AG09309 (cell line): ENCODE data around the gene BAG5.
"Not testable (repeated sequence)": the region's sequence is repeated elsewhere in the genome, so short reads cannot be mapped to it uniquely, and the experiment has no call there.

ENCODE experiments used
- DNase-seq: peaks from one replicate; pipeline ENCODE4 v3.0.0-alpha.2; 2010; ENCODE audit warnings: low read depth
- H3K4me3 ChIP-seq: 2 replicates; pipeline ENCODE4 v1.5.1; 2011; ENCODE audit warnings: mild to moderate bottlenecking, low read depth, low read length, moderate library complexity; ENCODE audit not compliant: control insufficient read depth
- TF ChIP-seq, protein P1 (sequence below): IDR thresholded peaks from 2 replicates; pipeline ENCODE4 v1.5.1; 2011; ENCODE audit warnings: mild to moderate bottlenecking, low read depth, low read length, inconsistent platforms; ENCODE audit not compliant: insufficient read depth, control insufficient read depth; ENCODE audit errors: missing control alignments

BAG5 gene, protein sequence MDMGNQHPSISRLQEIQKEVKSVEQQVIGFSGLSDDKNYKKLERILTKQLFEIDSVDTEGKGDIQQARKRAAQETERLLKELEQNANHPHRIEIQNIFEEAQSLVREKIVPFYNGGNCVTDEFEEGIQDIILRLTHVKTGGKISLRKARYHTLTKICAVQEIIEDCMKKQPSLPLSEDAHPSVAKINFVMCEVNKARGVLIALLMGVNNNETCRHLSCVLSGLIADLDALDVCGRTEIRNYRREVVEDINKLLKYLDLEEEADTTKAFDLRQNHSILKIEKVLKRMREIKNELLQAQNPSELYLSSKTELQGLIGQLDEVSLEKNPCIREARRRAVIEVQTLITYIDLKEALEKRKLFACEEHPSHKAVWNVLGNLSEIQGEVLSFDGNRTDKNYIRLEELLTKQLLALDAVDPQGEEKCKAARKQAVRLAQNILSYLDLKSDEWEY

DNA sequence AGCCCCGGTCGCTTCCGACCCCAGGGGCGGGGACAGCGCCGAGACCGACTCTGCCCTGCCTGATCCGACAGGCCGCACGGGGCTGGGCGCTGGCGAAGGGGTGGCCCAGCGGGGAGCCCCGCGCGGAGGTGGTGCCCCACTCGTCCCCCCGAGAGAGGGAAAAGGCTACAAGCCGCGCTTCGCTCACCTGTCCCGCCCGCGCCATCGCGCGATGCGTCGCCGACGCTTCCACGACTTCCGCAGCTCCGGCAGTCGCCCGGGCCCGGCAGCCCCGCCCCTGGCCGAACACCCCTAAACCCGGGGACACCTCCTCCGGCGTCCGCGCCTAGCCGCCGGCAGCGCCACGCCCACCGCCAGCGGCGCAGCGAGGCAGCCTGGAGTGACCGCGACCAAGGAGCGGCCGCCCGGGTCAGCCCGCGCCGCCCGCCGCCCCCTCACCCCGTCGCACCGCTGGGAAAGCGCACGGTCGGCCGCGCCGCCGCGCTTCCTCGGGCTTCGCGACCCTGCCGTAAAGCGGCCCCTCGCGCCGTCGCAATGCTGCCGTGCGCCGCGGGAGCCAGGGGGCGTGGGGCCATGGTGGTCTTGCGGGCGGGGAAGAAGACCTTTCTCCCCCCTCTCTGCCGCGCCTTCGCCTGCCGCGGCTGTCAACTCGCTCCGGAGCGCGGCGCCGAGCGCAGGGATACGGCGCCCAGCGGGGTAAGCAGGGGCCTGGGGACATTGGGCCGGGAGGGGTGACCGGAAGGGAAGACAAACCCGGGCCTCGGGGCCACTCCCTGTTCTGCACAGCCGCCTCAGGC lies at the start of gene BAG5, which contains the start of gene COA8:
TSS of gene BAG5 (minus strand) at position 229 of the 797 bp plus-strand sequence. CDS start 1,493 bp downstream, outside the sequence.
TSS of gene COA8 (plus strand) at position 532 of the 797 bp plus-strand sequence. CDS start at position 574, 42 bp downstream.
- TF ChIP-seq, protein P1, sequence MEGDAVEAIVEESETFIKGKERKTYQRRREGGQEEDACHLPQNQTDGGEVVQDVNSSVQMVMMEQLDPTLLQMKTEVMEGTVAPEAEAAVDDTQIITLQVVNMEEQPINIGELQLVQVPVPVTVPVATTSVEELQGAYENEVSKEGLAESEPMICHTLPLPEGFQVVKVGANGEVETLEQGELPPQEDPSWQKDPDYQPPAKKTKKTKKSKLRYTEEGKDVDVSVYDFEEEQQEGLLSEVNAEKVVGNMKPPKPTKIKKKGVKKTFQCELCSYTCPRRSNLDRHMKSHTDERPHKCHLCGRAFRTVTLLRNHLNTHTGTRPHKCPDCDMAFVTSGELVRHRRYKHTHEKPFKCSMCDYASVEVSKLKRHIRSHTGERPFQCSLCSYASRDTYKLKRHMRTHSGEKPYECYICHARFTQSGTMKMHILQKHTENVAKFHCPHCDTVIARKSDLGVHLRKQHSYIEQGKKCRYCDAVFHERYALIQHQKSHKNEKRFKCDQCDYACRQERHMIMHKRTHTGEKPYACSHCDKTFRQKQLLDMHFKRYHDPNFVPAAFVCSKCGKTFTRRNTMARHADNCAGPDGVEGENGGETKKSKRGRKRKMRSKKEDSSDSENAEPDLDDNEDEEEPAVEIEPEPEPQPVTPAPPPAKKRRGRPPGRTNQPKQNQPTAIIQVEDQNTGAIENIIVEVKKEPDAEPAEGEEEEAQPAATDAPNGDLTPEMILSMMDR: no peak
- H3K4me3 ChIP-seq: peak within 1 kb of the TSS; percentile 88
- no peak for DNase-seq

DNA sequence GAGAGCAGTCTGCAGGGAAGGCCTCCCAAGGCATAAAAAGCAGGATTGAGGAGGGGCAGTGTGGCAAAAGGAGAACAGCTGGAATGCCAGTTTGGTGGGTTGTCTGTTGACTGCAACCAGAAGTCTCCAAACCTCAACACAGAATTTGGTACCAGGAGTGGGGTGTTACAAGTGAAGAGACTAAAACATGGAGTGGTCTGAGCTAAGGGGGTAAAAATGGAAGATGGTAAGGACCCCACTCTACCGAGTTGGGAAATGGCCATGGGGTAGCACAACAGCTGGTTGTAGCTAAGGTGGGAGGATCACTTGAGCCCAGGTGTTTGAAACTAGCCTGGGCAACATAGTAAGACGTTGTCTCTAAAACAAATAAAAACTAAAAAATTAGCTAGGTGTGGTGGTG lies 48.8 kb upstream of the BAG5 start:
- no peak for DNase-seq
- TF ChIP-seq, protein P1: no peak
- no peak overlapping the region for H3K4me3 ChIP-seq

DNA sequence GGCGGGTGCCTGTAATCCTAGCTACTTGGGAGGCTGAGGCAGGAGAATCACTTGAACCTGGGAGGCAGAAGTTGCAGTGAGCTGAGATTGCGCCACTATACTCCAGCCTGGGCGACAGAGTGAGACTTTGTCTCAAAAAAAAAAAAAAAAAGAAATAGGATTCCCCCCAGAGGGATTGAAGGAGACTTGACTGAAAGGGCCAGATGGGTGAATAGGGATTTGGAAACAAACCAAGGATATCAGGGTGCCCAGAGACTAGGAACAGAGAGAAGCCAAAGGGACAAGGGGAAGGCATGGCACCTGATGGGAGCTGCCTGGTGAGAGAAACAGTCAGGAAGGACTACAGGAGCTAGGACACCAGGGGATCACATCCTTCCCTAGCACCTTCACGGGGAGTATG lies 46.6 kb upstream of the BAG5 start:
- not testable (repeated sequence) for DNase-seq

DNA sequence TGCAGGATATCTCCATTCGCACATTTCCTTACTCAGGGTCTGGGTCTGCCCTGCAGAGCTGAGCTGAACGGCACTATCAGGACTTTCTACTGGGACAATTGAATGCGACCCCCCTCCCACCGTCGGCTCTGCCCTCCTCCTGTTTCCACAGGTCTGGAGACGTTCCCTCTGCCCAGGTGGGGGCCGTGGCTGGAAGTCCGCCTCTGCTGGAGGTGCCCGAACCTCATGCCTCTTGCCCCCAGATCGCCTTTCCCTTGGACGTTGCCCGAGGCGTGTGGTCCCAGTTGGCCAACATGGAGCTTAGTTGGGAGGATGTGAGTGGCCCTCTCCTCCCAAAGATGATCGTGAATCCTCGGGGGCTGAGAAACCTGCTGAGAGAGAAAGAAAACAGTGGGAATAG lies 45.4 kb upstream of the BAG5 start:
- TF ChIP-seq, protein P1: no peak
- H3K4me3 ChIP-seq: no peak overlapping the region

More for the DNA sequence above, 46.6 kb upstream of the BAG5 start:
- H3K4me3 ChIP-seq: not testable (repeated sequence)

DNA sequence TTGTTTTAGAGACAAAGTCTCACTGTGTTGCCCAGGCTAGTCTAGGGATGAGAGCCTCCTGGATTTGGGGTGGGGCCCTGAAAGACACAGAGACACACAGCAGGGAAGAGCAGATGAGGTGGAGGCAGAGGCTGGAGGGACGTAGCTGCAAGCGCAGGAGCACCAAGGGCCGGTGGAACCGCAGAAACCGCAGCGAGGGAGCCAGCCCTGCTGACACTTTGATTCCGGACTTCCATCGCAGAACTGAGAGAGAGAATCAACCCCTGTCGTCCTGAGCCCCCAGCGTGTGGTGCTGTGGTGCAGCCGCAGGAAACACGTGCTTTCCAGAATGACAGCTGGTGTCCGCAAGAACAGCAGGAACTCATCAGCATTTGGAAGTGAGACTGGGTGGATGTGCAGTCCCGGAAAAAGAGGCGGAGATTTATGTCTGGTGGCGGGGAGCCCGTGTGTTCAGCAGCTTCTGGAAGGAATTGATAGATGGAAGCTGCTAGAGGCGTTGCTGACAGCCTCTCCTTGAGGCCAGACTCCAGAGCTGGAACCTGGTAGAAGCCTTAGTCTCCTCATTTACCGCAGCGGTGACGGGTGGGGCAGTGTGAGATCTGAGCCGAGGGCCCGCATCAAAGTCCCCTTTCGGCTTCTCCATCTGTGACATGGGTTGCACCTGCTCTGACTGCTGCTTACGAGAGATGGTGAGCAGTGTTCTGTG lies 44.7 kb upstream of the BAG5 start:
- TF ChIP-seq, protein P1: peak; percentile 43
- peak; percentile 72 for DNase-seq
- H3K4me3 ChIP-seq: no peak overlapping the region; the same call in none of the 2 replicates

More for the DNA sequence above, 45.4 kb upstream of the BAG5 start:
- no peak for DNase-seq

DNA sequence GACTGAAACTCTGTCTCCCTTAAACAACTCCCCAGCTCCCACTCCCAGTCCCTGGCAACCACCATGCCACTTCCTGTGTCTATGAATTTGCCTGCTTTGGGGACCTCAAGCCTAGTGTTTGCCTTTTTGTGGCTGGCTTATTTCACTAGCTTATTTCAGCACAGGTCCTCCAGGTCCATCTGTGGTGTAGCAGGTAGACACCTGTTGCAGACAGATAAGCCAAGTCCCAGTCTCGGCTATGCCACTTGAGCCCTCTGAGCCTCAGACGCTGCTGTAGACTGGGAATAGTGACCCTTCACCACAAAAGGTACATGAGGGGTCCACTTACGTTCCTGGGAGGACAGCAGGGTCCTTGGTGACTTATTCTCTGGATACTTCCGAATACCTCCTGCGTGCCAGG lies 42.2 kb upstream of the BAG5 start:
- no peak for DNase-seq
- TF ChIP-seq, protein P1: no peak
- H3K4me3 ChIP-seq: no peak overlapping the region

DNA sequence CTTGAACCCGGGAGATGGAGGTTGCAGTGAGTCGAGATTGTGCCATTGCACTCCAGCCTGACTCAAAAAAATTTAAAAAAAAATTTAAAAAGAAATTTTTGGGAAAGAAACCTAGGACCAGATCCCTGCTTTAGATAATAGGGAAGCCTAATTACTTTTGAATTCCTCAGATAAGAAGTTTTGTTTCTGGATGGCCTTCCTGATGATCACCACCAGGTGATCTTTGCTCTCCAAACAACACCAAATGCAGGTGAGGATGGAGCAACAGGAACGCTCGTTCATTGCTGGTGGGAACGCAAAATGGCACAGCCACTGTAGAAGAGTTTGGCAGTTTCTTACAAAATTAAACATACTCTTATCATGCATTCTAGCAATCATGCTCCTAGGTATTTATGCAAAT lies 38.0 kb upstream of the BAG5 start:
- H3K4me3 ChIP-seq: no peak overlapping the region
- TF ChIP-seq, protein P1: no peak
- DNase-seq: no peak
